H1 (cell line): ENCODE data around the gene HAO2. TPM values are rescaled to one million over a fixed set of nuclear protein-coding genes. Genes with fewer than 3 reads are reported as not detected.

Experiments used
- CTCF ChIA-PET: fragments of 300-600 bp; sonication (Branson Sonifier 250); formaldehyde crosslinking; loops from one replicate; lab custom pipeline; 2021; ENCODE audit not compliant: partially characterized antibody; lab: Charles Lee
- POLR2A ChIA-PET: fragments of 300-600 bp; sonication (Branson Sonifier 250); formaldehyde crosslinking; loops from one replicate; lab custom pipeline; 2021; ENCODE audit warnings: inconsistent platforms; ENCODE audit not compliant: partially characterized antibody; lab: Charles Lee
- DNase-seq, 2 experiments: peaks; one replicate each; pipeline versions ENCODE4 v3.0.0 to v3.0.0-alpha.2; 2010 to 2022; ENCODE audit warnings: low spot score in 2 of 2, low read depth in 1 of 2, mixed read lengths in 1 of 2
- FAIRE-seq: peaks from 2 replicates; lab custom pipeline; 2011; peaks lifted over from hg19 to GRCh38; lab: Jason Lieb, UNC
- H2AFZ ChIP-seq: 2 replicates; pipeline ENCODE4 v1.8.1; 2012; ENCODE audit warnings: low read length, inconsistent platforms
- H2AK5ac ChIP-seq: 2 replicates; pipeline ENCODE4 v1.6.1; 2013; ENCODE audit warnings: low read depth, low read length
- H2BK120ac ChIP-seq: replicated peaks from 2 replicates; pipeline ENCODE3; 2013; ENCODE audit warnings: low read depth, low read length, inconsistent platforms
- H2BK12ac ChIP-seq: 2 replicates; pipeline ENCODE4 v1.6.1; 2013; ENCODE audit warnings: low read depth, low read length
- H2BK15ac ChIP-seq: 2 replicates; pipeline ENCODE4 v1.6.1; 2013; ENCODE audit warnings: low read length
- H2BK20ac ChIP-seq: 2 replicates; pipeline ENCODE4 v1.6.1; 2013; ENCODE audit warnings: low read length
- H2BK5ac ChIP-seq: 2 replicates; pipeline ENCODE4 v1.6.1; 2013; ENCODE audit warnings: low read depth, low read length
- H3K14ac ChIP-seq: 2 replicates; pipeline ENCODE4 v1.6.1; 2013; ENCODE audit warnings: inconsistent platforms; ENCODE audit not compliant: insufficient read length
- H3K18ac ChIP-seq: 2 replicates; pipeline ENCODE4 v1.6.1; 2013; ENCODE audit warnings: low read length; ENCODE audit errors: extremely low read depth
- H3K23ac ChIP-seq: 2 replicates; pipeline ENCODE4 v1.6.1; 2013; ENCODE audit warnings: inconsistent platforms; ENCODE audit not compliant: insufficient read length
- H3K23me2 ChIP-seq: 2 replicates; pipeline ENCODE4 v1.6.1; 2013; ENCODE audit warnings: low read depth, low read length
- H3K27ac ChIP-seq: 2 replicates; pipeline ENCODE4 v1.6.1; 2011; ENCODE audit warnings: low read depth, low read length, inconsistent platforms
- H3K27me3 ChIP-seq, 4 experiments: replicated peaks in 1 of 4; 1 replicate in 1 of 4; 2 replicates in 3 of 4; pipeline versions ENCODE4 v1.6.1 to v1.8.1; 2011 to 2013; ENCODE audit warnings: low read length in 3 of 4, mild to moderate bottlenecking in 3 of 4, inconsistent platforms in 2 of 4, mixed read lengths in 2 of 4, moderate library complexity in 1 of 4; ENCODE audit not compliant: control insufficient read depth in 3 of 4, insufficient read depth in 3 of 4; ENCODE audit errors: extremely low read depth in 1 of 4
- H3K36me3 ChIP-seq, 4 experiments: 2 replicates each; pipeline versions ENCODE4 v1.6.1 to v1.8.1; 2011 to 2013; ENCODE audit warnings: mild to moderate bottlenecking in 4 of 4, low read length in 3 of 4, moderate library complexity in 2 of 4, control low read depth in 1 of 4, inconsistent platforms in 1 of 4; ENCODE audit not compliant: insufficient read depth in 4 of 4, control insufficient read depth in 2 of 4
- H3K4ac ChIP-seq: replicated peaks from 2 replicates; pipeline ENCODE3; 2013; ENCODE audit warnings: low read length, low read depth, mixed read lengths, inconsistent platforms; ENCODE audit not compliant: insufficient read length
- H3K4me1 ChIP-seq, 4 experiments: replicated peaks in 1 of 4; 1 replicate in 1 of 4; 2 replicates in 3 of 4; pipeline versions ENCODE4 v1.6.1 to v1.8.1; 2011 to 2013; ENCODE audit warnings: low read length in 3 of 4, inconsistent platforms in 2 of 4, mixed read lengths in 1 of 4; ENCODE audit not compliant: insufficient read depth in 4 of 4, control insufficient read depth in 3 of 4
- H3K4me2 ChIP-seq, 2 experiments: 2 replicates each; pipeline versions ENCODE4 v1.6.1 to v1.8.1; 2011 to 2013; ENCODE audit warnings: low read depth in 2 of 2, low read length in 2 of 2, control low read depth in 1 of 2, inconsistent platforms in 1 of 2, mild to moderate bottlenecking in 1 of 2; ENCODE audit not compliant: insufficient read depth in 1 of 2
- H3K4me3 ChIP-seq, 4 experiments: fragments of 200-600, 300-600 bp in 1 of 4; sonication (generic), shearing (Covaris generic), sonication (Bioruptor Twin) in 1 of 4; 2 replicates each; pipeline versions ENCODE4 v1.5.1 to v1.8.1; 2011 to 2016; ENCODE audit warnings: low read length in 4 of 4, low read depth in 3 of 4, control low read depth in 2 of 4, inconsistent platforms in 2 of 4, mild to moderate bottlenecking in 2 of 4, mixed read lengths in 1 of 4, moderate library complexity in 1 of 4; ENCODE audit not compliant: insufficient read depth in 2 of 4; ENCODE audit errors: extremely low read depth in 1 of 4
- H3K56ac ChIP-seq: replicated peaks from 2 replicates; pipeline ENCODE3; 2013; ENCODE audit warnings: low read depth, mild to moderate bottlenecking, mixed read lengths, low read length, inconsistent platforms; ENCODE audit not compliant: insufficient read length
- H3K79me1 ChIP-seq: 2 replicates; pipeline ENCODE4 v1.6.1; 2013; ENCODE audit warnings: low read depth, low read length, control low read depth
- H3K79me2 ChIP-seq, 2 experiments: 2 replicates each; pipeline versions ENCODE4 v1.6.1 to v1.8.1; 2012 to 2013; ENCODE audit warnings: low read length in 2 of 2, mild to moderate bottlenecking in 2 of 2, inconsistent platforms in 1 of 2; ENCODE audit not compliant: insufficient read depth in 2 of 2, control insufficient read depth in 1 of 2
- H3K9ac ChIP-seq, 4 experiments: replicated peaks in 1 of 4; 1 replicate in 1 of 4; 2 replicates in 3 of 4; pipeline versions ENCODE4 v1.6.1 to v1.8.1; 2011 to 2013; ENCODE audit warnings: low read depth in 3 of 4, low read length in 3 of 4, control low read depth in 2 of 4, mild to moderate bottlenecking in 2 of 4, moderate library complexity in 2 of 4, inconsistent platforms in 1 of 4; ENCODE audit errors: extremely low read depth in 1 of 4
- H3K9me3 ChIP-seq, 2 experiments: 2 replicates each; pipeline versions ENCODE4 v1.6.1 to v1.8.1; 2012 to 2013; ENCODE audit warnings: mild to moderate bottlenecking in 2 of 2, moderate library complexity in 2 of 2, control low read depth in 1 of 2, inconsistent platforms in 1 of 2, low read depth in 1 of 2, low read length in 1 of 2, mixed read lengths in 1 of 2; ENCODE audit not compliant: insufficient read depth in 2 of 2
- H4K20me1 ChIP-seq, 2 experiments: replicated peaks in 1 of 2; 2 replicates each; pipeline versions ENCODE3 to v1.8.1; 2011 to 2013; ENCODE audit warnings: inconsistent platforms in 2 of 2, low read length in 2 of 2, mild to moderate bottlenecking in 1 of 2; ENCODE audit not compliant: insufficient read depth in 2 of 2, control insufficient read depth in 1 of 2
- H4K5ac ChIP-seq: 2 replicates; pipeline ENCODE4 v1.6.1; 2013; ENCODE audit warnings: low read length, low read depth, mixed read lengths, inconsistent platforms; ENCODE audit not compliant: insufficient read length
- H4K8ac ChIP-seq: 2 replicates; pipeline ENCODE4 v1.8.0; 2013; ENCODE audit warnings: mild to moderate bottlenecking, moderate library complexity, low read length, inconsistent platforms; ENCODE audit not compliant: insufficient read depth; ENCODE audit errors: extremely low read depth
- H4K91ac ChIP-seq: replicated peaks from 2 replicates; pipeline ENCODE3; 2013; ENCODE audit warnings: low read length, mixed read lengths, inconsistent platforms; ENCODE audit not compliant: insufficient read length
- CBX5 ChIP-seq: fragments of 300-800, 300-1000 bp; sonication (generic); IDR thresholded peaks from 2 replicates; pipeline ENCODE4 v1.7.1; 2016; ENCODE audit warnings: antibody characterized with exemption, low read length, low read depth
- EGR1 ChIP-seq: IDR thresholded peaks from 2 replicates; pipeline ENCODE4 v1.6.1; 2011; ENCODE audit warnings: low read depth, low read length, borderline replicate concordance
- JUN ChIP-seq: IDR thresholded peaks from 2 replicates; pipeline ENCODE4 v1.6.1; 2011; ENCODE audit warnings: low read depth, mild to moderate bottlenecking, improper control_type of control experiment, low read length
- JUND ChIP-seq: IDR thresholded peaks from 2 replicates; pipeline ENCODE4 v1.6.1; 2011; ENCODE audit warnings: mild to moderate bottlenecking, improper control_type of control experiment, low read length
- KDM5A ChIP-seq: fragments of 200-600 bp; IDR thresholded peaks from 2 replicates; pipeline ENCODE4 v1.7.1; 2012; ENCODE audit warnings: mild to moderate bottlenecking, low read length, inconsistent platforms, mixed read lengths
- MAX ChIP-seq: IDR thresholded peaks from 2 replicates; pipeline ENCODE4 v1.6.1; 2012; ENCODE audit warnings: inconsistent platforms
- POLR2AphosphoS5 ChIP-seq: IDR thresholded peaks from 2 replicates; pipeline ENCODE4 v1.6.1; 2011; ENCODE audit warnings: low read depth, low read length
- TAF7 ChIP-seq: optimal IDR thresholded peaks from 2 replicates; pipeline ENCODE3; 2011; ENCODE audit warnings: low read depth, mild to moderate bottlenecking, inconsistent platforms, low read length, moderate library complexity, borderline replicate concordance
- YY1 ChIP-seq: IDR thresholded peaks from 2 replicates; pipeline ENCODE4 v1.6.1; 2011; ENCODE audit warnings: low read depth, mild to moderate bottlenecking, low read length
- WGBS, 2 experiments: shearing (Covaris generic) in 1 of 2; methylation state at CpG; one replicate each; pipeline versions ENCODE4 v1.1.6 to v1.1.7; 2013 to 2015; ENCODE audit warnings: low lambda C conversion rate in 2 of 2, mixed read lengths in 2 of 2, inconsistent platforms in 1 of 2, low coverage in 1 of 2, missing lambda C conversion rate in 1 of 2; ENCODE audit not compliant: insufficient replicate concordance in 2 of 2, insufficient coverage in 1 of 2, insufficient read length in 1 of 2; ENCODE audit errors: extremely low coverage in 1 of 2, missing lambda C conversion rate in 1 of 2; 5-methylcytosine and 5-hydroxymethylcytosine counted together
- polyA plus RNA-seq, 7 experiments: library from polyadenylated mRNA; depleted of rRNA in 3 of 7; stranded (reverse) in 5 of 7; unstranded in 2 of 7; fragments of >200 nt in 5 of 7; fragments of 200-250 nt in 2 of 7; gene quantifications; 1 replicate in 5 of 7; 2 replicates in 1 of 7; 4 replicates in 1 of 7; pipeline versions ENCODE4 v1.2.1 to v1.2.3, GENCODE V29; 2011 to 2013; ENCODE audit warnings: missing spikeins in 2 of 7, mixed read lengths in 2 of 7
- total RNA-seq: library from RNA; stranded (reverse); fragmentation: NEBNext Ultra II Directional; extraction: Animal tissue kit (Norgen Biotek cat#: 25700); gene quantifications from 2 replicates; pipeline ENCODE4 v1.2.1, GENCODE V29; 2021
- TF ChIP-seq, protein P1 (sequence below): IDR thresholded peaks from 2 replicates; pipeline ENCODE4 v1.6.1; 2011; ENCODE audit warnings: low read length, improper control_type of control experiment

Gene HAO2
- total and polyA plus RNA-seq, 2 of the 8 experiments (the other 6 are each of a cell fraction or from before 2014, with no cell fraction given) = not detected

DNA sequence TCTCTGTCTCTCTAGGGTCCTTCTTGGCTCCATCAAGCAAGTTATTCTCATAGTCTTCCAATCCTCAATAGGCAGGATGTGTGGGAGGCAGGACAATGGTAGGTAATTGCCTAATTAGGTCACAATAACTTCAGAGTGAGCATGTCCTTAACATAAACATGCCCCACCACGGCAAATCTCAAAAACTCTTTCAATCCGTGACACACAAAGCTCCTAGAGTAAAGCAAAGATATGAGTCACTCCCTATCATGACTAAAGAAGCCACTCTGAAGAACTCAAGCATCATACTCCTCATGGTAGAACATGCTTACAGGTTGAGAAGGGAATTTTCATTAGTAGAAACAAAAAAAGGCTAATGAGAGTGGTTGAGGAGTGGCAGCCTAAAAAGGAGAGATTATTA lies 4.9 kb downstream of the HAO2 start:
- CTCF ChIA-PET = interaction anchor here (0.6 to 3.3 kb wide), 34 partner anchors 11 to 410 kb away, joined by 3 to 31 read pairs (median 4); partner anchors contain the start of gene HSD3B2
- peaks cover 0 to 3% (median 0%) of the 10 kb centered on the region in 4 experiments; a peak in 2 of 7 replicates for H3K4me1 ChIP-seq
- 76% methylated on average over 2 of the region's 2 CpGs; no CpG with 5 or more reads in 1 of the 2 experiments for WGBS, 2 experiments

More for the DNA sequence above, 4.9 kb downstream of the HAO2 start:
- no peak for FAIRE-seq
- Histone ChIP-seq H3K79me2 (no peaks in the 10 kb centered on the region), H2BK5ac (no peak overlapping the region), H3K9ac (no peak overlapping the region), H2AFZ (no peak overlapping the region), H3K23me2 (no peaks in the 10 kb centered on the region), H3K4me2 (no peak overlapping the region), H2AK5ac (no peak overlapping the region), H3K14ac (no peak overlapping the region), H4K5ac (no peak overlapping the region), H3K79me1 (no peaks in the 10 kb centered on the region), H4K91ac (no peak overlapping the region), H3K23ac (no peak overlapping the region), H3K9me3 (no peaks in the 10 kb centered on the region), H3K18ac (no peak overlapping the region), H4K8ac (no peak overlapping the region), H3K36me3 (no peaks in the 10 kb centered on the region), H2BK12ac (no peak overlapping the region), H2BK15ac (no peak overlapping the region), H4K20me1 (no peaks in the 10 kb centered on the region), H3K4ac (no peak overlapping the region), H3K56ac (no peak overlapping the region), H2BK20ac (no peak overlapping the region), H3K27me3 (no peaks in the 10 kb centered on the region), H3K27ac (no peak overlapping the region), H3K4me3 (no peak overlapping the region), H2BK120ac (no peak overlapping the region)
- no peak for DNase-seq
- TF ChIP-seq EGR1 = no peak
- TF ChIP-seq TAF7 = no peak
- TF ChIP-seq JUND = no peak
- no peak for TF ChIP-seq POLR2AphosphoS5
- TF ChIP-seq CBX5 = no peak
- no peak for TF ChIP-seq MAX
- no peak for TF ChIP-seq YY1
- TF ChIP-seq, protein P1, sequence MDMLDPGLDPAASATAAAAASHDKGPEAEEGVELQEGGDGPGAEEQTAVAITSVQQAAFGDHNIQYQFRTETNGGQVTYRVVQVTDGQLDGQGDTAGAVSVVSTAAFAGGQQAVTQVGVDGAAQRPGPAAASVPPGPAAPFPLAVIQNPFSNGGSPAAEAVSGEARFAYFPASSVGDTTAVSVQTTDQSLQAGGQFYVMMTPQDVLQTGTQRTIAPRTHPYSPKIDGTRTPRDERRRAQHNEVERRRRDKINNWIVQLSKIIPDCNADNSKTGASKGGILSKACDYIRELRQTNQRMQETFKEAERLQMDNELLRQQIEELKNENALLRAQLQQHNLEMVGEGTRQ = no peak
- TF ChIP-seq JUN = no peak
- no peak for TF ChIP-seq KDM5A
- POLR2A ChIA-PET = no interaction called here
